AG10803 (cell line): Measurements from ENCODE around the gene TSPY9.
"Not testable (repeated sequence)": the region's sequence is repeated elsewhere in the genome, so short reads cannot be mapped to it uniquely, and the experiment has no call there.

Experiments
- DNase-seq: peaks from one replicate; pipeline ENCODE4 v3.0.0; 2010; ENCODE audit warnings: low read depth
- H3K4me3 ChIP-seq: 2 replicates; pipeline ENCODE4 v1.5.1; 2011; ENCODE audit warnings: mild to moderate bottlenecking, low read length, control low read depth

The TSPY9 gene, protein sequence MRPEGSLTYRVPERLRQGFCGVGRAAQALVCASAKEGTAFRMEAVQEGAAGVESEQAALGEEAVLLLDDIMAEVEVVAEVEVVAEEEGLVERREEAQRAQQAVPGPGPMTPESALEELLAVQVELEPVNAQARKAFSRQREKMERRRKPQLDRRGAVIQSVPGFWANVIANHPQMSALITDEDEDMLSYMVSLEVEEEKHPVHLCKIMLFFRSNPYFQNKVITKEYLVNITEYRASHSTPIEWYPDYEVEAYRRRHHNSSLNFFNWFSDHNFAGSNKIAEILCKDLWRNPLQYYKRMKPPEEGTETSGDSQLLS

DNA sequence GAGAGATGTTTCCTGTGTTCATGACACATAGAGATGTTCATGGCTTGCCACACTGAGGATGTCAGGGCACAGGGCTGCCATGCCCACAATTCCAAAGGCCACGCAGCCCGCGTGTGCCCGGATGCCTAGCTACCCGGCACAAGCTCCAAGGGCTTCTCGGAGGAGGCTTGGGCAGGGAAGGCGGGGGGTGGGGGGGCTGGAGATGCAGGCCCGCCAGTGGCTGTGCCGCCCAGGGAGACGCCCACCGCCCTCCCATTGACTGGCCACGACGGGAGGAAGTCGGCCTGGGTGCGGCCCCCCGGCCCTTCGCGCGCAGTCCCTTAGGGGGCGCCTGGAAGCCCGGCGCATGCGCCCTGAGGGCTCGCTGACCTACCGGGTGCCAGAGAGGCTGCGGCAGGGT is at the start of gene TSPY9:
Gene TSPY9 (plus strand): TSS at position 301 of the 400 bp plus-strand sequence. CDS start 46 bp downstream, at position 347.
- not testable (repeated sequence) for H3K4me3 ChIP-seq

GRCh38 chrY:9466655-9467054 is 20.4 kb upstream of the TSPY9 start, which contains the start of gene TSPY1:
TSPY1 (plus strand) TSS chrY:9466955; CDS start chrY:9467001, 46 bp downstream.
- not testable (repeated sequence) for DNase-seq

More for the DNA sequence above, at the start of gene TSPY9:
- DNase-seq = not testable (repeated sequence)

GRCh38 chrY:9504396-9504795 is 17.3 kb downstream of the TSPY9 start:
- not testable (repeated sequence) for H3K4me3 ChIP-seq, DNase-seq

More at GRCh38 chrY:9466655-9467054, 20.4 kb upstream of the TSPY9 start, which contains the start of gene TSPY1:
- not testable (repeated sequence) for H3K4me3 ChIP-seq

GRCh38 chrY:9516287-9516686 is 29.2 kb downstream of the TSPY9 start:
- not testable (repeated sequence) for H3K4me3 ChIP-seq, DNase-seq

DNA sequence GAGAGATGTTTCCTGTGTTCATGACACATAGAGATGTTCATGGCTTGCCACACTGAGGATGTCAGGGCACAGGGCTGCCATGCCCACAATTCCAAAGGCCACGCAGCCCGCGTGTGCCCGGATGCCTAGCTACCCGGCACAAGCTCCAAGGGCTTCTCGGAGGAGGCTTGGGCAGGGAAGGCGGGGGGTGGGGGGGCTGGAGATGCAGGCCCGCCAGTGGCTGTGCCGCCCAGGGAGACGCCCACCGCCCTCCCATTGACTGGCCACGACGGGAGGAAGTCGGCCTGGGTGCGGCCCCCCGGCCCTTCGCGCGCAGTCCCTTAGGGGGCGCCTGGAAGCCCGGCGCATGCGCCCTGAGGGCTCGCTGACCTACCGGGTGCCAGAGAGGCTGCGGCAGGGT is 40.5 kb downstream of the TSPY9 start, which contains the start of gene TSPY10:
Gene TSPY10 (plus strand): TSS at position 301 of the 400 bp plus-strand sequence. CDS start 46 bp downstream, at position 347.
- DNase-seq = not testable (repeated sequence)

More for the DNA sequence above, 40.5 kb downstream of the TSPY9 start, which contains the start of gene TSPY10:
- not testable (repeated sequence) for H3K4me3 ChIP-seq
